Stomach smooth muscle (tissue), 2 donors: ENCODE data around the gene ETHE1.

Experiments used
- H3K27ac ChIP-seq: one replicate; pipeline ENCODE4 v1.7.0; 2013; ENCODE audit warnings: mild to moderate bottlenecking, low read length, inconsistent platforms
- H3K27me3 ChIP-seq, 2 donors: one replicate each; pipeline ENCODE4 v1.7.0; 2013; ENCODE audit warnings: low read length in 2 of 2; ENCODE audit not compliant: insufficient read depth in 2 of 2, control insufficient read depth in 1 of 2
- H3K36me3 ChIP-seq, 2 donors: one replicate each; pipeline ENCODE4 v1.7.0; 2013; ENCODE audit warnings: low read length in 2 of 2; ENCODE audit not compliant: control insufficient read depth in 2 of 2, insufficient read depth in 2 of 2
- H3K4me1 ChIP-seq: one replicate; pipeline ENCODE4 v1.7.0; 2013; ENCODE audit warnings: low read length; ENCODE audit not compliant: control insufficient read depth, insufficient read depth
- H3K4me3 ChIP-seq, 2 donors: one replicate each; pipeline ENCODE4 v1.7.0; 2013; ENCODE audit warnings: low read length in 2 of 2
- H3K9ac ChIP-seq, 2 donors: one replicate each; pipeline ENCODE4 v1.7.0; 2013; ENCODE audit warnings: low read length in 2 of 2, mild to moderate bottlenecking in 1 of 2
- H3K9me3 ChIP-seq, 2 donors: one replicate each; pipeline ENCODE4 v1.7.0; 2013; ENCODE audit warnings: low read length in 2 of 2; ENCODE audit not compliant: control insufficient read depth in 2 of 2
- donor health status: healthy.
- donor health status: Pancreatic carcinoma.

Gene ETHE1

DNA sequence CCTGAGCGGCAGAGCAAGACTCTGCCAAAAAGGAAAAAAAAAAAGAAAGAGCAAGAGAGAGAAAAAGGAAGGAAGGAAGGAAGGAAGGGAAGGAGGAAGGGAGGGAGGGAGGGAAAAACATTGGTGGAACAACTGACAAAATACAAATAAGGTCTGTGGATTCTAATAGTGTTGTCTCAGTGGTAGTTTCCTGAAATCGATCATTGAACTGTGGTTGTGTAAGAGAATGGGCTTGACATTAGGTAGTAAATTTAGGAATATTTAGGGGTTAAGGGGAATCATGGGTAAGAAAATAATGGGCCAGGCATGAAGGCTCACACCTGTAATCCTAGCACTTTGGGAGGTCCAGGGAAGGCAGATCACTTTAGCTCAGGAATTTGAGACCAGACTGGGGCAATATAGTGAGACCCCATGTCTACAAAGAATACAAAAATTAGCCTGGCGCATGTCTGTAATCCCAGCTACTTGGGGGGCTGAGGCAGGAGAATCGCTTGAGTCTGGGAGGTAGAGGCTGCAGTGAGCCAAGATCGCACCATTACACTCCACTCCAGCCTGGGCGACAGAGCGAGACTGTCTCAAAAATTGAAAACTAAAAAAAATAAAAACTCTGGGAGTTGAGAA, 36.9 kb downstream of the ETHE1 start:
- Histone ChIP-seq H3K36me3 (peaks cover 0 to 5% of the 10 kb centered on the region in 2 donors), H3K27ac (no peak overlapping the region), H3K4me1 (no peaks in the 10 kb centered on the region), H3K4me3 (no peak overlapping the region), H3K9me3 (no peaks in the 10 kb centered on the region), H3K9ac (no peak overlapping the region), H3K27me3 (no peaks in the 10 kb centered on the region)

GRCh38 chr19:43489310-43489709, 37.7 kb downstream of the ETHE1 start:
- H3K4me3 ChIP-seq = no peak overlapping the region
- H3K9me3 ChIP-seq = no peaks in the 10 kb centered on the region
- H3K9ac ChIP-seq = no peak overlapping the region
- no peaks in the 10 kb centered on the region for H3K4me1 ChIP-seq
- H3K27ac ChIP-seq = no peak overlapping the region
- H3K27me3 ChIP-seq = no peaks in the 10 kb centered on the region
- peaks cover 0 to 4% of the 10 kb centered on the region in 2 donors for H3K36me3 ChIP-seq

- no peak overlapping the region for H3K27ac ChIP-seq
- H3K9ac ChIP-seq = no peak overlapping the region
- H3K4me1 ChIP-seq = no peaks in the 10 kb centered on the region
- H3K36me3 ChIP-seq = peaks cover 0 to 4% of the 10 kb centered on the region in 2 donors
- no peak overlapping the region for H3K4me3 ChIP-seq
- no peaks in the 10 kb centered on the region for H3K27me3 ChIP-seq
- H3K9me3 ChIP-seq = no peaks in the 10 kb centered on the region
These were observed 38.8 kb downstream of the ETHE1 start for GRCh38 chr19:43488179-43488578.

DNA sequence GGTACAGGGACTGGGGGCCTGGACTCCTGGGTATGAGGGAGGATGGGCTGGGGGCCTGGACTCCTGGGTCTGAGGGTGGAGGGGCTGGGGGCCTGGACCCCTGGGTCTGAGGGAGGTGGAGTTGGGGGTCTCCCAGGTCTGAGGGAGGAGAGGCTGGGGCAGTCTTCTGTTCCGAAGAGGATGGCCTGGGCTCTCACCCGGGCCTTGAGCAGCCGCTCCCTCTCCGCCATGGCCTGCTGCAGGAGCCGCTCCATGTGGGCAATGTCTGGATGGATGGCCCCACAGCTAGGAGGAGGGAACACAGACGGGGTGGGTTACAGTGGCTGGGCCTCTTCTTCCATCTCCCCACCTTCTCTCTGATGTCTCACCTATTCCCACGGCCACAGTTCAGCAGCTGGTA, 40.6 kb downstream of the ETHE1 start:
- H3K27me3 ChIP-seq = no peaks in the 10 kb centered on the region
- H3K9ac ChIP-seq = no peak overlapping the region
- peaks cover 0 to 6% of the 10 kb centered on the region in 2 donors for H3K36me3 ChIP-seq
- H3K4me1 ChIP-seq = no peaks in the 10 kb centered on the region
- no peak overlapping the region for H3K4me3 ChIP-seq
- no peaks in the 10 kb centered on the region for H3K9me3 ChIP-seq
- H3K27ac ChIP-seq = no peak overlapping the region

- Histone ChIP-seq H3K4me1 (no peaks in the 10 kb centered on the region), H3K36me3 (peaks cover 0 to 6% of the 10 kb centered on the region in 2 donors), H3K9ac (no peak overlapping the region), H3K4me3 (no peak overlapping the region), H3K27me3 (no peaks in the 10 kb centered on the region), H3K27ac (no peak overlapping the region), H3K9me3 (no peaks in the 10 kb centered on the region)
These were observed 41.0 kb downstream of the ETHE1 start for GRCh38 chr19:43485951-43486350.

- Histone ChIP-seq H3K4me1 (no peaks in the 10 kb centered on the region), H3K36me3 (peaks cover 0 to 4% of the 10 kb centered on the region in 2 donors), H3K27ac (no peak overlapping the region), H3K9me3 (no peaks in the 10 kb centered on the region), H3K4me3 (no peak overlapping the region), H3K9ac (no peak overlapping the region), H3K27me3 (no peaks in the 10 kb centered on the region)
These were observed 43.7 kb downstream of the ETHE1 start for GRCh38 chr19:43483281-43483680.

DNA sequence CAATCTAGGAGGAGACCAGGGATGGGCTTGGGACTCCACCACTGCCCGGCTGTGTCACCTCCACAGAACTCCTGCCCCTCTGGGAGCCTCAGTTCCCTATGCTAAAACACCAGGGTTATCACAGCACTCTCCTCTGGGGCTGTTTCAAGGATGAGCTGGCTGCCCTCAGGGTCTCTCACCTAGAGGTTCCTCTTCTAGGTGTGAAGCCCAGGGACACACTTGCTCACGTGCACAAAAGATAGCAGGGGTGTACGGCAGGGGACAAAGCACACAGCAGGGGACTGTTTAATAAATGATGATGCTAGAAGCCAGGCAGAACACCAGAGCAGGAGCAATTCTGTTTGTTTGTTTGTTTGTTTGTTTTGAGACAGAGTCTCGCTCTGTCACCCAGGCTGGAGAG, 44.8 kb downstream of the ETHE1 start:
- peaks cover 0 to 8% of the 10 kb centered on the region in 2 donors for H3K36me3 ChIP-seq
- H3K4me3 ChIP-seq = no peak overlapping the region
- no peaks in the 10 kb centered on the region for H3K27me3 ChIP-seq
- no peaks in the 10 kb centered on the region for H3K4me1 ChIP-seq
- no peaks in the 10 kb centered on the region for H3K9me3 ChIP-seq
- no peak overlapping the region for H3K27ac ChIP-seq
- no peak overlapping the region for H3K9ac ChIP-seq

- H3K9ac ChIP-seq = no peak overlapping the region
- no peaks in the 10 kb centered on the region for H3K9me3 ChIP-seq
- no peaks in the 10 kb centered on the region for H3K4me1 ChIP-seq
- peaks cover 0 to 8% of the 10 kb centered on the region in 2 donors for H3K36me3 ChIP-seq
- no peaks in the 10 kb centered on the region for H3K27me3 ChIP-seq
- no peak overlapping the region for H3K27ac ChIP-seq
- H3K4me3 ChIP-seq = no peak overlapping the region
These were observed 45.3 kb downstream of the ETHE1 start for GRCh38 chr19:43481701-43482100.

- Histone ChIP-seq H3K27ac (no peak overlapping the region), H3K27me3 (no peaks in the 10 kb centered on the region), H3K9ac (no peak overlapping the region), H3K4me1 (peaks cover under 1% of the 10 kb centered on the region), H3K4me3 (no peak overlapping the region), H3K9me3 (no peaks in the 10 kb centered on the region), H3K36me3 (peaks cover 0 to 8% of the 10 kb centered on the region in 2 donors)
These were observed 46.4 kb downstream of the ETHE1 start for GRCh38 chr19:43480574-43480973.

GRCh38 chr19:43479961-43480561, 46.9 kb downstream of the ETHE1 start:
- Histone ChIP-seq H3K4me1 (peaks cover 3% of the 10 kb centered on the region), H3K9ac (no peak overlapping the region), H3K36me3 (peaks cover 0 to 8% of the 10 kb centered on the region in 2 donors), H3K9me3 (no peaks in the 10 kb centered on the region), H3K27me3 (no peaks in the 10 kb centered on the region), H3K27ac (no peak overlapping the region), H3K4me3 (no peak overlapping the region)

GRCh38 chr19:43479226-43479625, 47.8 kb downstream of the ETHE1 start:
- peaks cover 0 to 8% of the 10 kb centered on the region in 2 donors for H3K36me3 ChIP-seq
- H3K27me3 ChIP-seq = no peaks in the 10 kb centered on the region
- H3K9me3 ChIP-seq = no peaks in the 10 kb centered on the region
- H3K4me3 ChIP-seq = no peak overlapping the region
- H3K27ac ChIP-seq = no peak overlapping the region
- H3K4me1 ChIP-seq = peaks cover 11% of the 10 kb centered on the region
- H3K9ac ChIP-seq = no peak overlapping the region
